GM19324 (cell line): ENCODE measurements around the gene ZNRF3.
"Not testable (repeated sequence)": the region's sequence is repeated elsewhere in the genome, so short reads cannot be mapped to it uniquely, and the experiment has no call there.

Experiments
- ATAC-seq: cut with Tn5 transposase; IDR thresholded peaks from one replicate; pipeline ENCODE4 v1.9.1; 2021; ENCODE audit warnings: mild to moderate bottlenecking, moderate library complexity; ENCODE audit not compliant: unreplicated experiment, low FRiP score

Gene ZNRF3

GRCh38 chr22:28882878-28883656, at the start of gene ZNRF3:
ZNRF3 (plus strand) TSS chr22:28883572; CDS start chr22:28883767, 195 bp downstream.
- ATAC-seq: peak; percentile 68

- no peak for ATAC-seq
These were observed 47.7 kb upstream of the ZNRF3 start for GRCh38 chr22:28835630-28836189.

DNA sequence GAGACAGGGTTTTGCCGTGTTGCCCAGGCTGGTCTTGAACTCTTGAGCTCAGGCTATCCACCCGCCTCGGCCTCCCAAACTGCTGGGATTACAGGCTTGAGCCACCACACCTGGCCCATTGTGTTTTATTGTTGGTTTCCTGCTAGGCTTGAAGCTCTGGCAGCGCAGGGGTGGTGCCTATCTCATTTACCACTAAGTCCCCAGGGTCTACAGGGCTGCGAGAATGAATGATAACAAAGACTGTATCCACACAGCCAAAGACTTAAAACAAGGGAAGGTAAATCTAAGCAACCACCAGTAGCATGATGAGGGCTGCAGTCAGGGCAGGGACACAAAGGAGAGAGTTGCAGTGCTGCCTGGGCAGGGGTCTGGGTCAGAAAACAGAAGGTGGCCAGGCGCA, 45.7 kb upstream of the ZNRF3 start:
- no peak for ATAC-seq

- ATAC-seq: no peak
These were observed 44.4 kb upstream of the ZNRF3 start for GRCh38 chr22:28838971-28839370.

DNA sequence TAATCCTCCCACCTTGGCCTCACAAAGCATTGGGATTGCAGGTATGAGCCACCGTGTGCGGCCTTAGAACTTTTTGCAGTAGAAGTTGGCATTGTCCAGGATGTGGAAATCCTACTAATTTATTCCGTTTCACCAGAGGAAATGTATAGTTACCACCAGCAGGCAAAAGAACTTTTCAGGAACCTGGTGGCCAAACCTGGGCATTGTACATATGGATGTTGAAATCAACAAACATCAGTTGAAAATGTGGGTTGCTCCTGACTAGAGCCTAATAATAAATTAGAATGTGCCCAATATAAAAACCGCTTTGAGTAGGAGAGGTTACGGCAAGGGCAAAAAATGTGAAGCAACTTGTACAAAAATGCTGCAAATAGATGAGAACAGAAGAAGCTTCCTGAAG, 42.3 kb upstream of the ZNRF3 start:
- ATAC-seq: no peak

GRCh38 chr22:28843633-28844032, 39.7 kb upstream of the ZNRF3 start:
- no peak for ATAC-seq

GRCh38 chr22:28844277-28844676, 39.1 kb upstream of the ZNRF3 start:
- not testable (repeated sequence) for ATAC-seq

GRCh38 chr22:28846994-28847393, 36.4 kb upstream of the ZNRF3 start:
- no peak for ATAC-seq

DNA sequence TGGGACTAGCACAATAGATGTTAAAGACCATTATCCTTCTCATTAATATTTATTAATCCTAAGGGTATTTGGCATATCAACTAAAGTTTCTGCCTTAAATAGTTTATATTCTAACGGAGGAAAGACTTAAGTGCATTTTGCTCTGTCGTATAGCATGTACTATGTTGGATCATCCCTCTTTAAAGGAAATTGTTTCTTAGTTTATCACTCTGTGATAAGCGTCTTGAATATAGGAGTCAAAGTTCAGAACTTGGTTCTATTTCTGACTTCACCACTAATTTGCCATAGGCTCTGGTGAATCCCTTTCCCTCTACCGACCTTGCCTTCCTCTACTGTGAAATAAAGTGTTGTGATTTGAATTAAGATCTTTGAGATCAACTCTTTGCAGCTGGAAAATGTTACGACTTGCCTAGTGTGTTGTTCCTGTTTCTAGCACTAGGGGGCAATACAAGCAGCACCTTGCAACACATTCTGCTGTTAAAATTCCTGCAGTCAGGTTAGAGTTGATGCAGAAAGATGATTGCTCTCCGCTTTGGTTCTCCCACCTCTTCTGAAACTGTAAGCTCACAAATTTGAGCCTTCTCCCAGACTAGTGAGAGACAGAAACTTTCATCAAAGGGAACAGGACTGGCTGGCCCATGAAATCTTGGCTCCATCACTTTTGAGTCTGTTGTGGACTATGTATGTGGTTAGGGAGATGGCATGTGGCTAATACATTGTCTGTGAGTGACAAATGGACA, 27.8 kb upstream of the ZNRF3 start:
- ATAC-seq: no peak

- no peak for ATAC-seq
These were observed 27.3 kb upstream of the ZNRF3 start for GRCh38 chr22:28856095-28856455.

- ATAC-seq: no peak
These were observed 26.1 kb upstream of the ZNRF3 start for GRCh38 chr22:28857288-28857687.

- ATAC-seq: no peak
These were observed 18.3 kb upstream of the ZNRF3 start for GRCh38 chr22:28864878-28865596.

GRCh38 chr22:28867191-28867590, 16.2 kb upstream of the ZNRF3 start:
- no peak for ATAC-seq

- ATAC-seq: not testable (repeated sequence)
These were observed 15.0 kb upstream of the ZNRF3 start for GRCh38 chr22:28868389-28868788.

GRCh38 chr22:28869736-28870135, 13.6 kb upstream of the ZNRF3 start:
- ATAC-seq: no peak

DNA sequence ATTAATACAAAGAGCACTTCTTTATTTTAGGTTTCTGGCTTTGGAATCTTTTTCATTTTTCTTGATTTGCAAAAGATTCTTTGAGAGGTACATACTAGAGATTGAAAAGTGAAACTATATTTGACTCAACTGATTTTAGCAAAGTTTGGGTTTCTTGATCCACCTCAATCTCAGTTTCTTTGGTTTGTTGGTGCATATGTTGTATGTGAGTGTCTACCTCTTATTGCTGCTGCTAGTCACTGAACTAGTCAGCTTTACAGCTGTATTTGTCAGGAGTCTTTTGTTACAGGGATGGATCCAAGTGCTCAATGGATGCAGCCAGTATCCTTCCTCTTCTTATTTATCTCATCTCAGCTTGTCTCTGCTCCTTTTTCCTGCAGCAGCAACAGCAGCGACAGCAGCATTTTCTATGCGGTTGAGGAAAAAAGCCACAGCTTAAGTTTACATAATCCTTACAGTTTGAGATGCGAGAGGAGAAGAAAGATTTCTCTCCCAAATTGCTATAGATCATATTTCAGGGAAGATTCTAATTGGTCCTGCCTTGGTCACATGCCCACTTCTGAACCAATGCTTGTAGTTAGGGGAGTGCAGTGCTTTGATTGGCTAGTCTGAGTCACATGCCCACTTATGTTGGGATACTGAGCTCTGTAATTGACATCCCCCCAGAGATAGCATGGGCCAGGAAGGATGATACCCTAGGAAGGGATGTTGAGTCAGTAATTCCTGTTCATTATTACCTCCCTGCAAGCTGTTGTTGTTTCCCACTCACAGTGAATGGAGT, 10.0 kb upstream of the ZNRF3 start:
- ATAC-seq: no peak

DNA sequence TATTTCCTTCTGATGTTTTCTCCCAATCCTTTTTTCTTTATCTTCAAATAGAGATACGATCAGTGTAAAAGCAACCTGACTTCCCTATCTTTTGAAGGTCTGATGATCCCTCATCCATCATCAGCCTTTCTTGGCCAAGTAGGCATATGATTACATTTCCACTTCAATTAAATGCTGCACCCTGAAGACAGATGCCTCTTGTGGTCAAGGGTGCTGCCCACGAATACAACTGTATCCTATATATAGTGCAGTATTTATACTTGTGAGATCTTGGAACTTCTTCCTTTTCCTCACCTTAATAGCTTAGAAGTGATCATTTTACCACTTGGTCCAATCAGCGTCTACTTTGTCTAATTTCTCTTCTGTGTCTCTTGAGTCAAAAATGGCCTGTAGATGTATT, 9.3 kb upstream of the ZNRF3 start:
- no peak for ATAC-seq

DNA sequence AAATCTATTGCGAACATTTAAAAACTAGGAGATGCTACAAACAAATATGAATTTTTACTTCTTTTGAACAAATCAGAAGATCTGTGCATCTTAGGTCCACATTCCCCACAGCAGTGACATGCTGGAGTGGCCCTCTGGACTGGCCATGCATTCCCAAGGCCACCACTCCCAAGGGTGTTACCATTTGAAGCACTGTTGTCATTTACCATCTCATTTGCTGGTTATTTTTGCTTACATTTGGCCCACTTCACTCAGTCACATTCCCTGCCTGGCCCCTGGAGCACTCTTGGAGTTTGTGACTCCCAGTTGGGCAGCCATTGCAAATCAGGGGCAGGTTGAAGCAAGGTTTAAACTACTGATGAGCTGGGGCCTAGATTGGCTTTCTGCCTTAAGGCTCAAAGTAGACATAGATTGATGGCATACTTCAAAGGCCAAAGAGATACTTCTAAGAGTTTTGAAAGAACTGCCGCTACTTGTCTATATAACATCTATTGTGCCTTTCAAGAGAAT, 8.5 kb upstream of the ZNRF3 start:
- ATAC-seq: no peak

DNA sequence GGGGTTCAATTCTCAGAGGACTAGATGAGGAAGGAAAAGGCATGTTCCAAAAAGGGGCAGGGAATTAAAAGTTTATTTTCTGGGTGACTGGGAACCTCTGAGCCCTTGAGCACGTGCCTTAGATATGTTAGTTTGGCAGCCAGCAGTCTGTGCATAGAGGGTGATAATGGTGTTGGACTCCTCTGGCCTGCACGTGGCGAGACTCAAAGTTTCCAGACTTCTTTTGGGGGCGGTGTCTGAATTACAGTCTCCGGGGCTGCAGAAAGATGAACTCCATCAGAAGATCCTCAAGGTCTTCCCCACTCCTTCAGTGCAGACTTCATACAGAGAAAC, 861 bp upstream of the ZNRF3 start:
- ATAC-seq: no peak

GRCh38 chr22:28883657-28883916, 215 bp downstream of the ZNRF3 start:
- ATAC-seq: peak; percentile 41
